Loucy (cell line): ENCODE results near the gene REPS2.
"Not testable (repeated sequence)": the region's sequence is repeated elsewhere in the genome, so short reads cannot be mapped to it uniquely, and the experiment has no call there.

Experiments
- H2AFZ ChIP-seq: fragments of 200-600 bp; sonication (generic); 2 replicates; pipeline ENCODE4 v1.6.0; 2016; ENCODE audit warnings: antibody characterized with exemption, mild to moderate bottlenecking, low read length, moderate library complexity
- H3F3A ChIP-seq: fragments of 200-600 bp; 2 replicates; pipeline ENCODE4 v1.6.0; 2016; ENCODE audit warnings: antibody characterized with exemption, low read depth, mild to moderate bottlenecking
- H3K27me3 ChIP-seq: fragments of 200-600 bp; sonication (generic); 2 replicates; pipeline ENCODE4 v1.6.1; 2014; ENCODE audit warnings: low read length, mild to moderate bottlenecking; ENCODE audit not compliant: insufficient read depth, poor library complexity, severe bottlenecking
- H3K36me3 ChIP-seq: fragments of 200-600 bp; sonication (generic); 2 replicates; pipeline ENCODE4 v1.6.1; 2016; ENCODE audit warnings: low read length; ENCODE audit not compliant: insufficient read depth
- H3K4me1 ChIP-seq: fragments of 200-600 bp; sonication (generic); 2 replicates; pipeline ENCODE4 v1.5.1; 2014; ENCODE audit warnings: low read length, mild to moderate bottlenecking; ENCODE audit not compliant: insufficient read depth, poor library complexity, severe bottlenecking
- H3K4me2 ChIP-seq: fragments of 200-600 bp; sonication (generic); 2 replicates; pipeline ENCODE4 v1.6.0; 2014; ENCODE audit warnings: antibody characterized with exemption, low read length, low read depth, mild to moderate bottlenecking; ENCODE audit not compliant: poor library complexity, severe bottlenecking
- H3K4me3 ChIP-seq: fragments of 200-600 bp; sonication (generic); 2 replicates; pipeline ENCODE4 v1.5.1; 2014; ENCODE audit warnings: low read length, mild to moderate bottlenecking, mixed read lengths; ENCODE audit not compliant: poor library complexity, severe bottlenecking
- H3K79me2 ChIP-seq: fragments of 200-600 bp; sonication (generic); 2 replicates; pipeline ENCODE4 v1.6.1; 2014; ENCODE audit warnings: low read length; ENCODE audit not compliant: insufficient read depth
- H3K9ac ChIP-seq: fragments of 200-600 bp; sonication (generic); 2 replicates; pipeline ENCODE4 v1.6.0; 2014; ENCODE audit warnings: mild to moderate bottlenecking, low read depth, low read length, moderate library complexity; ENCODE audit not compliant: poor library complexity, severe bottlenecking
- H3K9me2 ChIP-seq: fragments of 200-600 bp; sonication (generic); replicated peaks from 2 replicates; pipeline ENCODE4 v1.6.1; 2016; ENCODE audit warnings: low read depth, low read length, mixed read lengths
- H3K9me3 ChIP-seq: fragments of 200-600 bp; sonication (generic); 2 replicates; pipeline ENCODE4 v1.6.1; 2014; ENCODE audit warnings: mild to moderate bottlenecking, antibody characterized with exemption, low read length, low read depth; ENCODE audit not compliant: insufficient read depth
- H4K20me1 ChIP-seq: fragments of 200-600 bp; sonication (generic); 2 replicates; pipeline ENCODE4 v1.6.0; 2014; ENCODE audit warnings: antibody characterized with exemption, low read length, mild to moderate bottlenecking; ENCODE audit not compliant: insufficient read depth, poor library complexity, severe bottlenecking
- CTCF ChIP-seq: fragments of 200-600 bp; sonication (generic); conservative IDR thresholded peaks from 2 replicates; pipeline ENCODE4 v1.5.1; 2014; ENCODE audit warnings: mild to moderate bottlenecking, antibody characterized with exemption, low read length
- EZH2phosphoT487 ChIP-seq: fragments of 200-600 bp; IDR thresholded peaks from 2 replicates; pipeline ENCODE4 v1.6.1; 2018; ENCODE audit warnings: antibody characterized with exemption, mild to moderate bottlenecking, moderate library complexity, borderline replicate concordance

REPS2 gene

GRCh38 chrX:16966752-16967448 is 20.4 kb downstream of the REPS2 start:
- Histone ChIP-seq H3K4me2 (no peak overlapping the region), H2AFZ (no peak overlapping the region), H3K9me2 (no peaks in the 10 kb centered on the region), H3K36me3 (no peaks in the 10 kb centered on the region), H3K4me3 (no peak overlapping the region), H3K79me2 (no peaks in the 10 kb centered on the region), H3F3A (no peaks in the 10 kb centered on the region), H3K9me3 (no peaks in the 10 kb centered on the region), H3K9ac (no peak overlapping the region), H4K20me1 (no peaks in the 10 kb centered on the region), H3K4me1 (no peaks in the 10 kb centered on the region), H3K27me3 (no peaks in the 10 kb centered on the region)
- TF ChIP-seq CTCF: no peak
- no peak for TF ChIP-seq EZH2phosphoT487

- not testable (repeated sequence) for H3K9me2 ChIP-seq, H3K9me3 ChIP-seq, H3K4me1 ChIP-seq, H3K79me2 ChIP-seq, H4K20me1 ChIP-seq, H3K27me3 ChIP-seq, H2AFZ ChIP-seq, H3K9ac ChIP-seq, H3K4me2 ChIP-seq, H3K36me3 ChIP-seq, H3K4me3 ChIP-seq, H3F3A ChIP-seq
These were observed 22.3 kb downstream of the REPS2 start for GRCh38 chrX:16968753-16969152.

- H3K4me2 ChIP-seq: no peak overlapping the region
- H3K9ac ChIP-seq: no peak overlapping the region
- H3K27me3 ChIP-seq: no peaks in the 10 kb centered on the region
- no peaks in the 10 kb centered on the region for H3K79me2 ChIP-seq
- H3K4me1 ChIP-seq: no peaks in the 10 kb centered on the region
- H3F3A ChIP-seq: no peaks in the 10 kb centered on the region
- TF ChIP-seq EZH2phosphoT487 (no peak), CTCF (no peak)
- H2AFZ ChIP-seq: no peak overlapping the region
- H3K9me3 ChIP-seq: no peaks in the 10 kb centered on the region
- H3K9me2 ChIP-seq: no peaks in the 10 kb centered on the region
- no peaks in the 10 kb centered on the region for H4K20me1 ChIP-seq
- H3K36me3 ChIP-seq: no peaks in the 10 kb centered on the region
- H3K4me3 ChIP-seq: no peak overlapping the region
These were observed 24.5 kb downstream of the REPS2 start for GRCh38 chrX:16970977-16971376.

- TF ChIP-seq EZH2phosphoT487 (no peak), CTCF (no peak)
- Histone ChIP-seq H3K27me3 (no peaks in the 10 kb centered on the region), H3K4me1 (no peaks in the 10 kb centered on the region), H3K9ac (no peak overlapping the region), H3K4me3 (no peak overlapping the region), H3K9me3 (no peaks in the 10 kb centered on the region), H3F3A (no peaks in the 10 kb centered on the region), H3K9me2 (no peaks in the 10 kb centered on the region), H3K36me3 (no peaks in the 10 kb centered on the region), H2AFZ (no peak overlapping the region), H4K20me1 (no peaks in the 10 kb centered on the region), H3K79me2 (no peaks in the 10 kb centered on the region), H3K4me2 (no peak overlapping the region)
These were observed 25.2 kb downstream of the REPS2 start for GRCh38 chrX:16971694-16972093.
